AG04450 (cell line): ENCODE data around the gene KREMEN1. TPM values are rescaled to one million over a fixed set of nuclear protein-coding genes. Genes with fewer than 3 reads are reported as not detected.

Experiments
- CTCF ChIA-PET: fragments of 300-600, 350-600 bp; formaldehyde crosslinking; extraction: SDS; loops from one replicate; lab custom pipeline; 2022; ENCODE audit warnings: antibody characterized with exemption, inconsistent platforms; lab: Charles Lee
- POLR2A ChIA-PET: fragments of 350-600 bp; formaldehyde crosslinking; extraction: SDS; loops from one replicate; lab custom pipeline; 2021; ENCODE audit warnings: antibody characterized with exemption, inconsistent platforms; lab: Yijun Ruan, JAX
- DNase-seq: peaks from one replicate; pipeline ENCODE4 v3.0.0-alpha.2; 2011; ENCODE audit warnings: low read depth, low spot score
- H3K27ac ChIP-seq: one replicate; pipeline ENCODE4 v1.5.1; 2012; ENCODE audit warnings: low read depth, low read length, control low read depth
- H3K27me3 ChIP-seq: one replicate; pipeline ENCODE4 v1.6.0; 2012; ENCODE audit warnings: low read length; ENCODE audit not compliant: control insufficient read depth, insufficient read depth
- H3K4me3 ChIP-seq: 2 replicates; pipeline ENCODE4 v1.5.1; 2011; ENCODE audit warnings: mild to moderate bottlenecking, low read depth, low read length, control low read depth
- H3K9me3 ChIP-seq: 2 replicates; pipeline ENCODE4 v1.5.1; 2012; ENCODE audit warnings: low read length; ENCODE audit not compliant: control insufficient read depth, insufficient read depth
- polyA plus RNA-seq: library from polyadenylated mRNA; depleted of rRNA; stranded (reverse); fragments of >200 nt; gene quantifications from 2 replicates; pipeline ENCODE4 v1.2.3, GENCODE V29; 2011
- TF ChIP-seq, protein P1 (sequence below): IDR thresholded peaks from 2 replicates; pipeline ENCODE4 v1.5.1; 2011; ENCODE audit warnings: low read depth, low read length, control low read depth, inconsistent platforms

KREMEN1 gene
- polyA plus RNA-seq, 1 experiment = 5.9 TPM

GRCh38 chr22:29088809-29089208 is 16.0 kb downstream of the KREMEN1 start:
- no peak for DNase-seq
- TF ChIP-seq, protein P1, sequence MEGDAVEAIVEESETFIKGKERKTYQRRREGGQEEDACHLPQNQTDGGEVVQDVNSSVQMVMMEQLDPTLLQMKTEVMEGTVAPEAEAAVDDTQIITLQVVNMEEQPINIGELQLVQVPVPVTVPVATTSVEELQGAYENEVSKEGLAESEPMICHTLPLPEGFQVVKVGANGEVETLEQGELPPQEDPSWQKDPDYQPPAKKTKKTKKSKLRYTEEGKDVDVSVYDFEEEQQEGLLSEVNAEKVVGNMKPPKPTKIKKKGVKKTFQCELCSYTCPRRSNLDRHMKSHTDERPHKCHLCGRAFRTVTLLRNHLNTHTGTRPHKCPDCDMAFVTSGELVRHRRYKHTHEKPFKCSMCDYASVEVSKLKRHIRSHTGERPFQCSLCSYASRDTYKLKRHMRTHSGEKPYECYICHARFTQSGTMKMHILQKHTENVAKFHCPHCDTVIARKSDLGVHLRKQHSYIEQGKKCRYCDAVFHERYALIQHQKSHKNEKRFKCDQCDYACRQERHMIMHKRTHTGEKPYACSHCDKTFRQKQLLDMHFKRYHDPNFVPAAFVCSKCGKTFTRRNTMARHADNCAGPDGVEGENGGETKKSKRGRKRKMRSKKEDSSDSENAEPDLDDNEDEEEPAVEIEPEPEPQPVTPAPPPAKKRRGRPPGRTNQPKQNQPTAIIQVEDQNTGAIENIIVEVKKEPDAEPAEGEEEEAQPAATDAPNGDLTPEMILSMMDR = no peak
- H3K9me3 ChIP-seq = no peaks in the 10 kb centered on the region
- no peak overlapping the region for H3K4me3 ChIP-seq
- ChIA-PET CTCF (interaction anchor here (0.6 to 1.2 kb wide), 3 partner anchors 10 to 65 kb away, joined by 3 to 6 read pairs (median 3); no protein-coding TSS in a partner anchor), POLR2A (interaction anchor here (1.0 kb wide), 1 partner anchor 28 kb away, joined by 3 read pairs; no protein-coding TSS in a partner anchor)
- H3K27me3 ChIP-seq = peaks cover 3% of the 10 kb centered on the region
- H3K27ac ChIP-seq = no peak overlapping the region

DNA sequence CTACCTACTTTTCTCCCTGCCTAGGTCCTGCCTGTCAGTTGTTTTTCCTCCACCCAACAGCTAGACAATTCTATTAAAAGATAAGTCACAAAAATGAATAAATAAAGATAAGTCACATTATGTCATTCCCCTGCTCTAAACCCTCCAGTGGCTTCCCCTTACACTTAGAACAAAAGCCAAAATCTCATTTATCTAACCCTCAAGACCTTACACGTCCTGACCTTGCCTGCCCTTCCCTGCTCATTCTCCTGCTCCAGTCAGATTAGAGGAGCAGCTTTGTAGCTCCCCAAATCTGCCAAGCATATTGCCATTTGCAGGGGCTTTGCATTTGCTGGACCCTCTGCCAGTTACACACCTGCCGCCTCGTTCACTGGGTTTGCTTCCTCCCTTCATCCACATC is 16.7 kb downstream of the KREMEN1 start:
- ChIA-PET CTCF (no interaction called here), POLR2A (interaction anchor here (1.0 kb wide), 1 partner anchor 28 kb away, joined by 3 read pairs; no protein-coding TSS in a partner anchor)
- Histone ChIP-seq H3K4me3 (no peak overlapping the region), H3K27ac (no peak overlapping the region), H3K27me3 (peaks cover 3% of the 10 kb centered on the region), H3K9me3 (no peaks in the 10 kb centered on the region)
- DNase-seq = no peak
- TF ChIP-seq, protein P1 = no peak

DNA sequence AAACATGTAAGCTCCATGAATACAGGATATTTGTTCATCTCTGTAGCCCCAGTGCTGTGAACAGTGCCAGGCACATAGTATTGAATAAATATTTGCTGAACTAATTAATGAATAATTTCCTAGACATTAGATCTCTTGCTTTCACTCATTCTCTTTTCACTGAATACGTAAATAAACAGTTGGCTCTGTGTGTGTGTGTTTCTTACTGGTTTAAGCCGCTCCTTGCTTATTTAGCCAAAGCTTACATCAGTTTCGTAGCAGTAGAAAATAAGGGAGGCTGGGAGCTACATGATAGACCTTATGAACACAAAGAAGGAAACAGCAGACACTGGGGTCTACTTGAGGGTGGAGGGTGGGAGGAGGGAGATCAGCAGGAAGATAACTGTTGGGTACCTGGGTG is 17.2 kb downstream of the KREMEN1 start:
- Histone ChIP-seq H3K9me3 (no peaks in the 10 kb centered on the region), H3K4me3 (no peak overlapping the region), H3K27ac (no peak overlapping the region), H3K27me3 (peaks cover 3% of the 10 kb centered on the region)
- ChIA-PET CTCF (no interaction called here), POLR2A (interaction anchor here (0.6 to 1.0 kb wide), 2 partner anchors 17 to 27 kb away, joined by 3 read pairs; partner anchors contain the start of gene KREMEN1)
- DNase-seq = no peak
- TF ChIP-seq, protein P1 = no peak

- peaks cover 3% of the 10 kb centered on the region for H3K27me3 ChIP-seq
- no peak overlapping the region for H3K4me3 ChIP-seq
- CTCF ChIA-PET = no interaction called here
- no peak for DNase-seq
- TF ChIP-seq, protein P1 = no peak
- POLR2A ChIA-PET = no interaction called here
- H3K27ac ChIP-seq = no peak overlapping the region
- no peaks in the 10 kb centered on the region for H3K9me3 ChIP-seq
These were observed 19.4 kb downstream of the KREMEN1 start for GRCh38 chr22:29092243-29092642.

GRCh38 chr22:29093030-29093429 is 20.2 kb downstream of the KREMEN1 start:
- Histone ChIP-seq H3K27ac (no peak overlapping the region), H3K9me3 (no peaks in the 10 kb centered on the region), H3K4me3 (no peak overlapping the region), H3K27me3 (peaks cover 3% of the 10 kb centered on the region)
- DNase-seq = no peak
- TF ChIP-seq, protein P1 = no peak
- CTCF ChIA-PET = interaction anchor here (1.3 kb wide), 1 partner anchor 61 kb away, joined by 6 read pairs; no protein-coding TSS in a partner anchor
- POLR2A ChIA-PET = interaction anchor here (1.6 kb wide), 1 partner anchor 24 kb away, joined by 6 read pairs; no protein-coding TSS in a partner anchor
